GM10266 (cell line): ENCODE data around the gene PATL1.

Experiments
- DNase-seq: peaks from one replicate; pipeline ENCODE4 v3.0.0; 2012; ENCODE audit errors: extremely low spot score
- TF ChIP-seq, protein P1 (sequence below): IDR thresholded peaks from 2 replicates; pipeline ENCODE4 v1.5.1; 2012; ENCODE audit warnings: mild to moderate bottlenecking, low read depth; ENCODE audit not compliant: control insufficient read depth, insufficient read depth; ENCODE audit errors: missing control alignments

The PATL1 gene

DNA sequence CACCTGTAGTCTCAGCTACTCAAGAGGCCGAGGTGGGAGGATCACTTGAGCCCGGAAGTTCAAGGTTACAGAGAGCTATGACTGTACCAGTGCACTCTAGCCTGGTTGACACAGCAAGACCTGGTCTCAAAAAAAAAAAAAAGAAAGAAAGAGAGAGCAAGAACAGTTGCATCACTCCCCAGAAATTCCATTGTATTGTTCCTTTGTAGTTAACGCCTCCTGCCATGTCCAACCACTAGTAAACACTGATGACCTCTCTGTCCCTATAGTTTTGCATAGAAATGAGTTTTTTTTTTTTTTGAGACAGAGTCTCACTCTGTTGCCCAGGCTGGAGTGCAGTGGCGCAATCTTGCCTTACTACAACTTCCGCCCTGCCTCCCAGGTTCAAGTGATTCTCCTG, 10.8 kb downstream of the PATL1 start:
- TF ChIP-seq, protein P1, sequence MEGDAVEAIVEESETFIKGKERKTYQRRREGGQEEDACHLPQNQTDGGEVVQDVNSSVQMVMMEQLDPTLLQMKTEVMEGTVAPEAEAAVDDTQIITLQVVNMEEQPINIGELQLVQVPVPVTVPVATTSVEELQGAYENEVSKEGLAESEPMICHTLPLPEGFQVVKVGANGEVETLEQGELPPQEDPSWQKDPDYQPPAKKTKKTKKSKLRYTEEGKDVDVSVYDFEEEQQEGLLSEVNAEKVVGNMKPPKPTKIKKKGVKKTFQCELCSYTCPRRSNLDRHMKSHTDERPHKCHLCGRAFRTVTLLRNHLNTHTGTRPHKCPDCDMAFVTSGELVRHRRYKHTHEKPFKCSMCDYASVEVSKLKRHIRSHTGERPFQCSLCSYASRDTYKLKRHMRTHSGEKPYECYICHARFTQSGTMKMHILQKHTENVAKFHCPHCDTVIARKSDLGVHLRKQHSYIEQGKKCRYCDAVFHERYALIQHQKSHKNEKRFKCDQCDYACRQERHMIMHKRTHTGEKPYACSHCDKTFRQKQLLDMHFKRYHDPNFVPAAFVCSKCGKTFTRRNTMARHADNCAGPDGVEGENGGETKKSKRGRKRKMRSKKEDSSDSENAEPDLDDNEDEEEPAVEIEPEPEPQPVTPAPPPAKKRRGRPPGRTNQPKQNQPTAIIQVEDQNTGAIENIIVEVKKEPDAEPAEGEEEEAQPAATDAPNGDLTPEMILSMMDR: no peak

DNA sequence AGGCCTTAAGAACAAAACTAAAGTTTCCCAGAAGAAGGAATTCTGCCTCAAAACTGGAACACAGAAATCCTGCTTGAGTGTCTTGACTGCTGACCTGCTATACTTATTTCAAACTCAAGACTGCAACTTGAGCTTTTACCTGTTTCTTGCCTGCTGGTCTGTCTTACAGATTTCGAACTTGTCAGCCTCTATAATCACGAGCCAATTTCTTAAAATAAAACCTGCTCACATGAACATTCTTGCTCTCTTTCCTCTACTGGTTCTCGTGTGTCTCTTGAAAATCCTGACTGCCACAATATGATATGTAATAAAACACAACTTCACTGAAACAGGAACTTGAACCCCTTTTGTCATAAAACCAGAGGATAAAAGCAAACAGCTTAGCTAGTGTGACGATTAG, 13.9 kb downstream of the PATL1 start:
- TF ChIP-seq, protein P1: no peak
- no peak for DNase-seq

More for the DNA sequence above, 10.8 kb downstream of the PATL1 start:
- no peak for DNase-seq

DNA sequence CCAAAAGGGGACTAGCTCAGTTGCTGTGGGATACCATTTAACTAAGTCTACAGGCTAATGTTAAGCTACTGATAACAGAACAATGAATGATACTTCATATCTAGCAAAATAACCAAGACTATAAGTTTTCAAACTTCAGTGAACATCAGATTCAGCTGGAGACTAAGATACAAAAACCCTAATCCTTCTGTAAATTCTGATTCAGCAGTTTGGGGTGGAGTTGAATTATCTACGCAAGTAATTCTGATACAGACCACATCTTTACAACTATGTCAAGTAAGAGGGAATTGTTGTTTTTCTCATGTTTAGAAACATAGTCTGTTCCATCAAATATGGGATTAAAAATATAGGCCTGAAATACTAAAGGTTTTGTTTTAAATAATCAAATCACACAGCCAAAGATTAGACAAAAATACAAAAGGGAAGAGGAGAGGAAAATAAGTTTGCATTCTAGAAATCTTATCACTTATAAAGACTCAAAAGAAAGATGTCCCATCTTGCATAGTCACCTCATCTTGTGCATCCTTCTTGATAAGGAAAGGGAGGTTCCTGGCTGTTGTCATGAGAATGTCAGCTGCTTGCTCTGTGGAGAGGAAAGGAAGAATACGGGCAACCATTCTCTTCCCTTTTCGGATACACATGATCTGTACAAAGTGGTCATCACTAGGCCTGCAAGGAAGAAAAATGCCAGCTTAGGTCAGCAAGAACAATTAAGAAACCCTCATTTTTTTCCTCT, 21.4 kb downstream of the PATL1 start:
- DNase-seq: no peak
- TF ChIP-seq, protein P1: no peak

GRCh38 chr11:59644528-59644927, 24.3 kb downstream of the PATL1 start:
- no peak for DNase-seq
- TF ChIP-seq, protein P1: no peak

- TF ChIP-seq, protein P1: no peak
- no peak for DNase-seq
Measured at GRCh38 chr11:59643390-59643789, 25.4 kb downstream of the PATL1 start.

- DNase-seq: no peak
- TF ChIP-seq, protein P1: no peak
Measured at GRCh38 chr11:59641156-59641555, 27.7 kb downstream of the PATL1 start.

GRCh38 chr11:59630493-59630892, 38.3 kb downstream of the PATL1 start:
- TF ChIP-seq, protein P1: no peak
- DNase-seq: no peak
